Common myeloid progenitor, CD34-positive (primary cell): ENCODE measurements around the gene CDH23.
A peak's percentile ranks its signal among the peaks of the same experiment; 100 is the strongest.

Experiments used
- CTCF ChIA-PET: fragments of 350-600 bp; sonication (Branson Sonifier 250); formaldehyde crosslinking; loops from one replicate; lab custom pipeline; 2021; ENCODE audit warnings: antibody characterized with exemption; lab: Charles Lee
- POLR2A ChIA-PET: fragments of 350-600 bp; sonication (Branson Sonifier 250); formaldehyde crosslinking; loops from one replicate; lab custom pipeline; 2021; ENCODE audit warnings: antibody characterized with exemption; lab: Charles Lee
- DNase-seq, 3 donors: peaks; one replicate each; pipeline versions ENCODE4 v3.0.0 to v3.0.0-alpha.2; 2013
- H3K27ac ChIP-seq, 2 experiments: 1 replicate in 1 of 2; 2 replicates in 1 of 2; pipeline ENCODE4 v1.7.0; 2013; ENCODE audit warnings: inconsistent platforms in 2 of 2, low read length in 2 of 2, mild to moderate bottlenecking in 2 of 2, low read depth in 1 of 2, moderate library complexity in 1 of 2; ENCODE audit not compliant: severe bottlenecking in 2 of 2, insufficient read depth in 1 of 2, poor library complexity in 1 of 2
- H3K27me3 ChIP-seq, 5 experiments: replicated peaks in 2 of 5; 1 replicate in 3 of 5; 2 replicates in 2 of 5; pipeline versions ENCODE4 v1.6.1 to v1.7.0; 2013; ENCODE audit warnings: low read length in 4 of 5, mild to moderate bottlenecking in 2 of 5, moderate library complexity in 2 of 5, inconsistent platforms in 1 of 5; ENCODE audit not compliant: insufficient read depth in 5 of 5, control insufficient read depth in 4 of 5
- H3K36me3 ChIP-seq, 4 experiments: 1 replicate in 2 of 4; 2 replicates in 2 of 4; pipeline versions ENCODE4 v1.6.1 to v1.7.0; 2013; ENCODE audit warnings: low read length in 3 of 4, control low read depth in 1 of 4, mild to moderate bottlenecking in 1 of 4; ENCODE audit not compliant: control insufficient read depth in 4 of 4, insufficient read depth in 4 of 4
- H3K4me1 ChIP-seq, 4 experiments: 1 replicate in 3 of 4; 2 replicates in 1 of 4; pipeline versions ENCODE4 v1.6.1 to v1.7.1; 2013; ENCODE audit warnings: low read length in 3 of 4, mild to moderate bottlenecking in 3 of 4, control low read depth in 1 of 4, inconsistent platforms in 1 of 4, moderate library complexity in 1 of 4; ENCODE audit not compliant: control insufficient read depth in 4 of 4, insufficient read depth in 4 of 4; ENCODE audit errors: control extremely low read depth in 1 of 4
- H3K4me3 ChIP-seq, 7 experiments: 1 replicate in 4 of 7; 2 replicates in 3 of 7; pipeline versions ENCODE4 v1.5.1 to v1.7.0; 2013; ENCODE audit warnings: mild to moderate bottlenecking in 7 of 7, low read length in 6 of 7, moderate library complexity in 6 of 7, inconsistent platforms in 2 of 7, low read depth in 2 of 7, control low read depth in 1 of 7; ENCODE audit not compliant: insufficient read depth in 4 of 7, control insufficient read depth in 1 of 7; ENCODE audit errors: extremely low read depth in 1 of 7
- H3K9me3 ChIP-seq, 5 experiments: 1 replicate in 4 of 5; 2 replicates in 1 of 5; pipeline versions ENCODE4 v1.6.1 to v1.7.1; 2013; ENCODE audit warnings: low read length in 4 of 5, mild to moderate bottlenecking in 2 of 5, inconsistent platforms in 1 of 5, low read depth in 1 of 5, moderate library complexity in 1 of 5; ENCODE audit not compliant: control insufficient read depth in 4 of 5, insufficient read depth in 2 of 5; ENCODE audit errors: control extremely low read depth in 1 of 5
- WGBS: methylation state at CpG from one replicate; pipeline ENCODE4 v1.1.5; 2013; ENCODE audit not compliant: insufficient coverage; 5-methylcytosine and 5-hydroxymethylcytosine counted together

CDH23 gene

GRCh38 chr10:71542478-71542877 lies 145.8 kb downstream of the CDH23 start:
- ChIA-PET POLR2A (no interaction called here), CTCF (interaction anchor here (1.0 to 1.9 kb wide), 2 partner anchors 11 to 13 kb away, joined by 3 to 4 read pairs; no protein-coding TSS in a partner anchor)
- Histone ChIP-seq H3K4me3 (no peak overlapping the region), H3K9me3 (no peaks in the 10 kb centered on the region), H3K27ac (no peak overlapping the region), H3K27me3 (peaks cover 0 to 9% (median 0%) of the 10 kb centered on the region in 5 experiments), H3K36me3 (no peaks in the 10 kb centered on the region), H3K4me1 (no peaks in the 10 kb centered on the region)
- DNase-seq = no peak
- WGBS = 95% methylated on average over 5 of the region's 7 CpGs

DNA sequence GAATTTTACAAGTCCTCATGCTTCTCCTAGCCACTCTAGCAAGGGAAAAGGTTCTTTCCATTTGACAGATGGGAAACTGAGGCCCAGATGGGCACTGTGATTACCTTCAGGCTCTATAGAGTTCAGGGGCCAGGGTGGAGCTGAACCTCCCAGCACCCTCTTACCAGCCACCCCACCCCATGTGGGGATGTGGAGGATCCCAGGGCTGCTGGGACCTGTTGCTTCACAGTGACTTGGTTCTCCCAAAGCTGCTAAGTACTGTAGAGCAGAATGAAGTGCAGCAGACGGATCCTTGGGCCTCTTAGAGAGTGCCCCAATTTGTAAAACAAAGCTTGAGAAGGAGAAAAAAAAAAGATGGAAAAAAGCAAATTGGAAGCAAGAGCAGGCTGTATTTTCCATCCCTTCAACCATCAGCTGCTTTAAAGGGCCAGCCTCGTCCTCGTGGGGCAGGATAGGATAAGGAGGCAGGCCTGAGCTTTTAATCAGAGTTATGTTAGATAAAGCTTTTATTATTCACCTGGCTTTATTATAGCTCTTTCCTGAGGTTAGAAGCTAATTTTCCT lies 147.0 kb downstream of the CDH23 start:
- 83% methylated on average over 2 of the region's 3 CpGs for WGBS
- POLR2A ChIA-PET = no interaction called here
- CTCF ChIA-PET = interaction anchor here (1.0 to 1.9 kb wide), 4 partner anchors 10 to 25 kb away, joined by 3 to 4 read pairs (median 4); no protein-coding TSS in a partner anchor

GRCh38 chr10:71545001-71545400 lies 148.3 kb downstream of the CDH23 start:
- no peak overlapping the region for H3K4me3 ChIP-seq
- peaks cover 0 to 8% (median 0%) of the 10 kb centered on the region in 5 experiments for H3K27me3 ChIP-seq
- POLR2A ChIA-PET = no interaction called here
- CTCF ChIA-PET = no interaction called here
- H3K36me3 ChIP-seq = no peaks in the 10 kb centered on the region
- no peak for DNase-seq
- H3K9me3 ChIP-seq = no peaks in the 10 kb centered on the region
- WGBS = 98% methylated on average over 10 of the region's 10 CpGs
- H3K4me1 ChIP-seq = no peaks in the 10 kb centered on the region
- H3K27ac ChIP-seq = no peak overlapping the region

More for the DNA sequence above, 147.0 kb downstream of the CDH23 start:
- DNase-seq = no peak
- H3K4me1 ChIP-seq = no peaks in the 10 kb centered on the region
- H3K4me3 ChIP-seq = no peak overlapping the region
- H3K36me3 ChIP-seq = no peaks in the 10 kb centered on the region
- H3K27me3 ChIP-seq = peaks cover 0 to 9% (median 0%) of the 10 kb centered on the region in 5 experiments
- no peak overlapping the region for H3K27ac ChIP-seq
- H3K9me3 ChIP-seq = no peaks in the 10 kb centered on the region

- H3K27me3 ChIP-seq = peaks cover 0 to 7% (median 0%) of the 10 kb centered on the region in 5 experiments
- WGBS = 100% methylated on average over 7 of the region's 7 CpGs
- ChIA-PET CTCF (no interaction called here), POLR2A (no interaction called here)
- H3K4me3 ChIP-seq = no peak overlapping the region
- no peaks in the 10 kb centered on the region for H3K4me1 ChIP-seq
- no peak overlapping the region for H3K27ac ChIP-seq
- H3K9me3 ChIP-seq = no peaks in the 10 kb centered on the region
- no peaks in the 10 kb centered on the region for H3K36me3 ChIP-seq
- DNase-seq = no peak
These were observed 149.5 kb downstream of the CDH23 start for GRCh38 chr10:71546220-71546619.

GRCh38 chr10:71547312-71547711 lies 150.6 kb downstream of the CDH23 start:
- Histone ChIP-seq H3K36me3 (no peaks in the 10 kb centered on the region), H3K27me3 (peaks cover 0 to 6% (median 0%) of the 10 kb centered on the region in 5 experiments), H3K4me1 (no peaks in the 10 kb centered on the region), H3K9me3 (no peaks in the 10 kb centered on the region), H3K4me3 (no peak overlapping the region), H3K27ac (no peak overlapping the region)
- POLR2A ChIA-PET = no interaction called here
- WGBS = 93% methylated on average over 9 of the region's 12 CpGs
- CTCF ChIA-PET = no interaction called here
- DNase-seq = no peak

DNA sequence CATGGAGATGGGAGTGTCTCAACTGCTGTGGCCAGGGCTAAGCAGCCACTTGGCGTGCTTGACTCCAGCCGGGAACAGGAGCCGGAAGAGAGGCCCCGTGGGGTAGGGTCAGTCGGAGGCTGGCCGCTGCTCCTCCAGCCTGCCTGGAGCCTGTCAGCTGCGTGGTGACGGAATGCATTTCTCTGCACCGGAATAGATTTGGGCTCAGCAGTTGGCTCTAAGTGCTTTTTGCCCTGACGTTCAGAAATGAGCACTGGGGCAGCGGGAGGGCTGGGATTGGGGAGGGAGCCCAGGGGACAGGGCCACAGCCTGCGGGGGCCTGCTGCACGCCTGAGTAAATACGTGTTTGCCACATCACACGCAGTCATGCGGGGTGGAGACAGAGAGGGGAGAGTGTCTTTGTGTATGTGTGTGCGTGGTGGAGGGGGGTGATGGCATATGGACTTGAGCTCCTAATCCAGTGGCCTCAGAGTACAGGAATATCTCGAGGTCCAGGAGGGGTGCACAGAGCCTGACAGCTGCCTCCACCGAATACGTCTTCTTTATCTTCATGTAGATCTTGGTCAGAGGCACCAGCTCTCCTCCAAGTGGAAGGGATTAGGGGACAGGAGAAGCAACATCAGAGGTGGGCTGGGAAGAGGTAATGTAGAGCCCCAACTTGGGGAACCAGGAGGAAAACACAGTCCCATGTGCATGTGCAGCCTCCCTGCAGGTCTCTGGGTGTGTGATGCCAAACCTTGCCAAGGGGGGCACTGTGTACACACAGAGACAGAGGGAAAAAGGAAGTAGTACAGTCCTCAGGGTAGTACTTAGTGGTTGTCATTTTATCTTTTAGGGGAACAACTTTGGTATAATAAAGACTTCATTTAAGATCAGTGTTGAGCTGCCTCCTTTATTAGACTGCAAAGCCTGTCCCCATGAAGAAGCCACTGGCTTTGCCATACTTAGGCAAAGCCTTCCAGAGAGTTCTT lies 151.4 kb downstream of the CDH23 start:
- CTCF ChIA-PET = no interaction called here
- no peak overlapping the region for H3K4me3 ChIP-seq
- 97% methylated on average over 18 of the region's 20 CpGs for WGBS
- POLR2A ChIA-PET = no interaction called here
- no peaks in the 10 kb centered on the region for H3K9me3 ChIP-seq
- H3K27ac ChIP-seq = no peak overlapping the region
- peaks cover 0 to 3% (median 0%) of the 10 kb centered on the region in 5 experiments for H3K27me3 ChIP-seq
- H3K4me1 ChIP-seq = no peaks in the 10 kb centered on the region
- no peaks in the 10 kb centered on the region for H3K36me3 ChIP-seq
- DNase-seq = peak in 2 of 3 donors; percentile 10 to 11
